SU-DHL-6 (cell line): Measurements from ENCODE around the gene WDR7.

Source experiments
- H2AFZ ChIP-seq: fragments of 200-600 bp; sonication (generic); 2 replicates; pipeline ENCODE4 v1.6.1; 2014; ENCODE audit warnings: low read depth, mild to moderate bottlenecking, moderate library complexity, mixed read lengths, antibody characterized with exemption, low read length; ENCODE audit not compliant: severe bottlenecking
- H3F3A ChIP-seq: fragments of 200-600 bp; shearing (Covaris generic); 2 replicates; pipeline ENCODE4 v1.6.0; 2016; ENCODE audit warnings: antibody characterized with exemption, mild to moderate bottlenecking; ENCODE audit not compliant: insufficient read depth
- H3K27ac ChIP-seq: fragments of 200-600 bp; sonication (generic); 2 replicates; pipeline ENCODE4 v1.5.1; 2016; ENCODE audit warnings: low read depth, mild to moderate bottlenecking, low read length, moderate library complexity, mixed read lengths
- H3K27me3 ChIP-seq: fragments of 200-600 bp; sonication (generic), shearing (Covaris generic); 2 replicates; pipeline ENCODE4 v1.6.0; 2014; ENCODE audit warnings: mild to moderate bottlenecking, low read length
- H3K36me3 ChIP-seq: fragments of 200-600 bp; sonication (generic); 2 replicates; pipeline ENCODE4 v1.6.1; 2014; ENCODE audit warnings: mild to moderate bottlenecking, low read length, mixed read lengths
- H3K4me2 ChIP-seq: fragments of 300-600, 200-600 bp; shearing (Covaris generic), sonication (generic); 2 replicates; pipeline ENCODE4 v1.6.0; 2014; ENCODE audit warnings: low read length, low read depth, mild to moderate bottlenecking; ENCODE audit not compliant: poor library complexity, severe bottlenecking
- H3K4me3 ChIP-seq: fragments of 200-600 bp; sonication (generic); 2 replicates; pipeline ENCODE4 v1.5.1; 2014; ENCODE audit warnings: antibody characterized with exemption, low read length, mild to moderate bottlenecking, mixed read lengths; ENCODE audit not compliant: insufficient read depth, poor library complexity, severe bottlenecking
- H3K79me2 ChIP-seq: fragments of 200-600 bp; sonication (generic); 2 replicates; pipeline ENCODE4 v1.6.1; 2014; ENCODE audit warnings: mild to moderate bottlenecking, low read length, moderate library complexity; ENCODE audit not compliant: insufficient read depth
- H3K9ac ChIP-seq: fragments of 200-600 bp; sonication (generic); 2 replicates; pipeline ENCODE4 v1.7.0; 2014; ENCODE audit warnings: mild to moderate bottlenecking, low read length
- H3K9me2 ChIP-seq: fragments of 200-600 bp; sonication (generic); replicated peaks from 2 replicates; pipeline ENCODE4 v1.6.1; 2014; ENCODE audit warnings: low read length; ENCODE audit not compliant: insufficient read depth
- H3K9me3 ChIP-seq: fragments of 200-600 bp; sonication (generic); 2 replicates; pipeline ENCODE4 v1.6.1; 2014; ENCODE audit warnings: low read length, mixed read lengths; ENCODE audit not compliant: insufficient read depth
- H4K20me1 ChIP-seq: fragments of 200-600 bp; sonication (generic); 2 replicates; pipeline ENCODE4 v1.6.1; 2014; ENCODE audit warnings: low read depth, mild to moderate bottlenecking, antibody characterized with exemption, low read length, moderate library complexity, mixed read lengths
- CTCF ChIP-seq: fragments of 200-600 bp; sonication (generic); IDR thresholded peaks from one replicate; pipeline ENCODE4 v1.5.1; 2017; ENCODE audit warnings: antibody characterized with exemption, mild to moderate bottlenecking, low read length, moderate library complexity; ENCODE audit not compliant: insufficient read depth, poor library complexity, severe bottlenecking
- EZH2phosphoT487 ChIP-seq: fragments of 200-600 bp; sonication (generic), shearing (Covaris generic); conservative IDR thresholded peaks from 2 replicates; pipeline ENCODE4 v1.6.1; 2018; ENCODE audit warnings: mild to moderate bottlenecking, antibody characterized with exemption, low read length, moderate library complexity, mixed read lengths

WDR7 gene

GRCh38 chr18:56987236-56987635, 336.1 kb downstream of the WDR7 start:
- Histone ChIP-seq H3K79me2 (no peaks in the 10 kb centered on the region), H3K36me3 (no peaks in the 10 kb centered on the region), H3K27me3 (no peaks in the 10 kb centered on the region), H3K4me3 (no peak overlapping the region), H2AFZ (no peak overlapping the region), H3K9me3 (no peaks in the 10 kb centered on the region), H3K9me2 (no peaks in the 10 kb centered on the region), H3F3A (no peaks in the 10 kb centered on the region), H3K4me2 (no peak overlapping the region), H4K20me1 (0 out of 2 replicates have a peak, but pooled peaks cover 3% of the 10 kb centered on the region), H3K9ac (no peak overlapping the region), H3K27ac (no peak overlapping the region)
- TF ChIP-seq CTCF (no peak), EZH2phosphoT487 (no peak)

GRCh38 chr18:56988022-56988421, 336.9 kb downstream of the WDR7 start:
- Histone ChIP-seq H4K20me1 (0 out of 2 replicates have a peak, but pooled peaks cover 3% of the 10 kb centered on the region), H3K4me3 (no peak overlapping the region), H3K9ac (no peak overlapping the region), H3K9me2 (no peaks in the 10 kb centered on the region), H3K27me3 (no peaks in the 10 kb centered on the region), H3K4me2 (no peak overlapping the region), H2AFZ (no peak overlapping the region), H3K79me2 (no peaks in the 10 kb centered on the region), H3K9me3 (no peaks in the 10 kb centered on the region), H3K27ac (no peak overlapping the region), H3K36me3 (no peaks in the 10 kb centered on the region), H3F3A (no peaks in the 10 kb centered on the region)
- TF ChIP-seq CTCF, result no peak
- no peak for TF ChIP-seq EZH2phosphoT487

- Histone ChIP-seq H3F3A (no peaks in the 10 kb centered on the region), H3K36me3 (no peaks in the 10 kb centered on the region), H3K4me2 (no peak overlapping the region), H3K27ac (no peak overlapping the region), H2AFZ (no peak overlapping the region), H3K4me3 (no peak overlapping the region), H3K9me2 (no peaks in the 10 kb centered on the region), H3K27me3 (no peaks in the 10 kb centered on the region), H3K9me3 (no peaks in the 10 kb centered on the region), H3K9ac (no peak overlapping the region), H3K79me2 (no peaks in the 10 kb centered on the region), H4K20me1 (no peaks in the 10 kb centered on the region)
- TF ChIP-seq EZH2phosphoT487 (no peak), CTCF (no peak)
Measured at GRCh38 chr18:56990678-56991077, 339.5 kb downstream of the WDR7 start.

GRCh38 chr18:56992777-56993176, 341.6 kb downstream of the WDR7 start:
- no peak overlapping the region for H3K27ac ChIP-seq
- no peaks in the 10 kb centered on the region for H3K36me3 ChIP-seq

More at GRCh38 chr18:56992777-56993176, 341.6 kb downstream of the WDR7 start:
- no peaks in the 10 kb centered on the region for H3K79me2 ChIP-seq
- no peaks in the 10 kb centered on the region for H3K27me3 ChIP-seq
- H3K4me2 ChIP-seq, result no peak overlapping the region
- no peaks in the 10 kb centered on the region for H3F3A ChIP-seq
- no peaks in the 10 kb centered on the region for H3K9me3 ChIP-seq
- H4K20me1 ChIP-seq, result no peaks in the 10 kb centered on the region
- H2AFZ ChIP-seq, result no peak overlapping the region
- no peak overlapping the region for H3K4me3 ChIP-seq
- H3K9me2 ChIP-seq, result no peaks in the 10 kb centered on the region
- TF ChIP-seq EZH2phosphoT487 (no peak), CTCF (no peak)
- H3K9ac ChIP-seq, result no peak overlapping the region
